ENCODE measurements around the gene MTUS2.

Gene MTUS2

DNA sequence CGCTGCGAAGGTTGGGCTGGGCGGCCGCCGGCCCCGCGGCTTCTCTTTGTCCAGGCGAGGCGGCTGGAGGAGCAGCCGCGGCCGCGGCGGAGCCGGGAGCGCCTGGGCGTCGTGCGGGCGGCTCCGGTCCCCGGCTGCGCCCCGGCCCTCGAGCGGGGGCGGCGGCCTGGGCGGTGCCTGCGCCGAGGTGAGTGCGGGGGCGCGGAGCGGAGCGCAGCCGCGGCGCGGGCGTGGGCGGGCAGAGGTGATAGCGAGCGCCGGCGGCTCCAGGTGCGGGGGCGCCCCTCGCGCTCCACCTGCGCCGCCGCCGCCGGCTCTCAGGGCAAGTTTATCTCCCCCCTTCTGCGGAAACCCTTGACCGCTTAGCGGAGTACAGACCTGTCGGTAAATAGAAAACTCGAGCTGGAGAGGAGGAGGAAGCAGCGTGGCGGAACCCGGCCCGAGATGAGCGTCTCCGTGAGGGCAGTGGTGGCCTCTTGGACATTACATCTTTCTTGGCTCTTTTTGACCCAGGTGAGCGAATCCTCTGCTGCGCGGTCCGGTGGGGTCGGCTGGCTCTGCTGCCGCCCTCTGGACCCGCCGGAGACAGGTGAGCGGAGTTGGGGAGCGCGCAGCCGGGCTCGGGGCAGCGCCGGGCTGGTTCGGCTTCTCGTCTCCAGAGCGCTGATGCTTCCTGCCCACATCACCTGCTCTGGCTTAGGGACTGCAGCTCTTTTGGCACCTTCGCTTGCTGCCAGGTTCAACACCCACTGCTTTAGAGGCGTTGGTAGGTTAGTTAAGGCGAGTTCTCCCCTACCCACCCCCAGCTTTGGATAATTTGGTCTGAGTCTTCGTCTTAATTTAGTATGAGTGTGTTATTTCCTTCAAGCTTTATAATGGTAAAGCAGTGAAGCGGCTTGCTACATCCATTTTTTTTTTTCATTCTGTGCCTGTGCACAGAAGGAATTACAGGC is at the start of gene MTUS2:
TSS of gene MTUS2 (plus strand) at position 241 of the 953 bp plus-strand sequence.
- DNase-seq: no peak

DNA sequence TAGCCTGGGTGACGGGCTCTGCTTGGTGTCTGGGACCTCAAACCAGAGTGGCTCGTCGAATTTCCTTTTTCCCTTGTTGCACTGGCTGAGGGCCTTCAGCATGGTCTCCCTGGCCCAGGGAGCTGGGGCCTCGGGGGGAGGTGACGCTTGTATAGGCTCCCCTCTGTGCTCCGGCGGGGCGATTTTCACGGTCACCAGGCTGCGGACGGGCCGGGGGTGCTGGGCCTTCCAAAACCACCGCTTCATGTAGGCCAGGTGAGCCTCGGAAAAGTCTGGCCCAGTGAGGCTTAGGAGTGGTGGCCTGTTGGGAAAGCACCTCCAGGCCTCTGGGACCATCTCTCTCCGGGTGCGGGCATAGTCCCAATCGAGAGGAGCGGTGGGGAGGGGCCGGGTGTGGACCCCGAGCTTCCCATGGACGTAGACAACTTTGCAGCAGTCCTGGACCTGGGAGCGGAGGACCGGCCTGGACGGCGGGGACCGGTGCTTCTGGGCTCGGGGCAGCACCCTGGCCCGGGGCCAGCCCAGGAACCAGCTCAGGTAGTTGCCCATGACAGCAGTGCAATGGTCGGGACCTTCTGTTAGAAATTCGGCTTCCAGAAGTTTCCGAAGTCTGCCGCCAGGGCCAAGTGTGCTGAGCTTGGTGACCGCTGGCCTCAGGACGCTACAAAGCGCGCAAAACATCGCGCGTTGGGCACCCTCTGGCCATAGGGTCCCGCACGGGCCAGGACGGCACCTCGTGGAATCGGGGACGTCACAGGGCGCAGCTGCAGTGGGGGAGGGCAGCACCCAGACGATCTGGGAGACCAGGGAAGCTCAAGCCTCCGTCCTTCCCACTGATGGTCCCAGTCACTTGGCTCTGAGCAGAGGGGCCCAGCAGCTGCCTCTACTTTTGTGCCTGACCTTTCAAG is 41.6 kb upstream of the MTUS2 start:
- DNase-seq: no peak

DNA sequence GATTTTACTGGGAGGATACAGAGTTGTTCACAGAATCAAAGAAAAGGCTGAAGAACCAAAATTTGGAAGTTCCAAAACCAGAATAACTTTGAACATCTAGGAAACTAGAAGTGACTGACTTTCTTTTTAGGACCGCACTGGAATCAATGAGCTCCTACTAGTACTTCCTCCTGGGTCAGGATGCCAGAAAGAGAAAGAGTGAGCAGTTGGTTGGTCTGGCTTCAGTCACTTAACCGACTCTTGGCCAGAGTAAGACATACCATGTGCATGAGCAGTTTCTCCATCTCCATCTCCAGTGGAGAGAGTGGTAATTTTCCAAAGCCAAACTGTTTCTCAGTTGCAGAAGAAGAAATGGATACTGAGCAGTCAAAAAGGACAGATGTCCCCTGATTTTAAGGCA is 27.1 kb upstream of the MTUS2 start:
- no peak for DNase-seq

DNA sequence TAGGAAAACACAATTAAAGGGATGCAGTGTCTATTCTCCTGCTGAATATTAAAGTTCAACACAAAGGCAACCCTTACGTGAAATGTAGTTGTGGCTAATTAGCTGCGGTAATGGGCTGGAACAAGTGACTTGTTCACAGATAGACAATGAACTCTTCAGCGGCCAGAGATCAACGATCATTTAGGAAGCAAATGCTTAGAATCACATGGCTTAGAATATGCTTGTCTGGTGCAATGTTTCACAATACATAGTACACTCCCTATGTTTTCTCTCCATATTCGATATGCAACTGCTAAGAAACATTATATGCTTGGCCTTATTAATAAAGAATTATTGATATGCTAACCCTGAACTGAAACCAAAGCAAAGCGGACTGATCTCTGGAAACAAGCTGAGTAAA is 25.7 kb upstream of the MTUS2 start:
- no peak for DNase-seq

DNA sequence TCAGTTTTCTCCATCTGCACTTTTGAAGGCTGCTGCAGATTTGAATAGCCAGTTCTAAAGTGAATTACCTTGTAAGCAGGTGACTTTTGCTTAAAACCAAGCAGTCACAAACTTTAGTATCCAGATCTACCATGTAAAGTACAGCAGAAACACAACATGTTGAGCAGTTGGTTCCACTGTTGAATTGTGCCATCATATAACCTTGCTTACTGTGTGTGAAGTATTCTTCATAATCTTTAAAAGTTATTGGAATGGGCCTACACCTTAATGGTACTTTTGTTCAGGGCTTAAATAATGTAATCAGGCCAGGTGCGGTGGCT is 23.2 kb upstream of the MTUS2 start:
- DNase-seq: no peak

DNA sequence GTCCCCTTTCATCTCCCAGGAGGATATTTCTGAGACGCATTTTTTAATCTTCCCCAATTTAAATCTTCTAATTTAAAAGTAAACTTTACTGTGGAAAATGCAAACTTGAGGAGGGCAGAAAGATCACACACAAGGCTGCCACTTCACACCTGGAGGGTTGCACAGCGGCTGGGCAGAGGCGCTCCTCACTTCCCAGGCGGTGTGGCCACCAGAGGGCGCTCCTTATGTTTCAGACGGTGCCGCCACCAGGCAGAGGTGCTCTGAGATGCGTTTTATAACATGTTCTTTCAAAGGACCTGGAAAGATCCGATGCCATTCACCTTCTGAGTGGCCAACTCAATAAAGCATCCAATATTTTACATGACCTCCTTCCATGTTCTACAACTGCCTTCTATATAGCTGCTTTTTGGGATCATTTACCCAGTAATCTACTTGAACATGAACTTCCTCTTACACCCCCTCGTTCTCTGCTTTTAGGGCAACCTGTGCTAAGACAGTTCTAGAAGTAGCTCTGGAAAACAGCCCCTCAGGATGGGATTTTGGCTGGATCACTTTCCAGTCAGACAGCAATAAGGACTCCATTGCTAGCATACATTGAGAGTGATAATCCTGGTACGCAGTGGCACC is 14.8 kb upstream of the MTUS2 start:
- DNase-seq: no peak

GRCh38 chr13:28817204-28817603 is 2.9 kb upstream of the MTUS2 start:
- no peak for DNase-seq

DNA sequence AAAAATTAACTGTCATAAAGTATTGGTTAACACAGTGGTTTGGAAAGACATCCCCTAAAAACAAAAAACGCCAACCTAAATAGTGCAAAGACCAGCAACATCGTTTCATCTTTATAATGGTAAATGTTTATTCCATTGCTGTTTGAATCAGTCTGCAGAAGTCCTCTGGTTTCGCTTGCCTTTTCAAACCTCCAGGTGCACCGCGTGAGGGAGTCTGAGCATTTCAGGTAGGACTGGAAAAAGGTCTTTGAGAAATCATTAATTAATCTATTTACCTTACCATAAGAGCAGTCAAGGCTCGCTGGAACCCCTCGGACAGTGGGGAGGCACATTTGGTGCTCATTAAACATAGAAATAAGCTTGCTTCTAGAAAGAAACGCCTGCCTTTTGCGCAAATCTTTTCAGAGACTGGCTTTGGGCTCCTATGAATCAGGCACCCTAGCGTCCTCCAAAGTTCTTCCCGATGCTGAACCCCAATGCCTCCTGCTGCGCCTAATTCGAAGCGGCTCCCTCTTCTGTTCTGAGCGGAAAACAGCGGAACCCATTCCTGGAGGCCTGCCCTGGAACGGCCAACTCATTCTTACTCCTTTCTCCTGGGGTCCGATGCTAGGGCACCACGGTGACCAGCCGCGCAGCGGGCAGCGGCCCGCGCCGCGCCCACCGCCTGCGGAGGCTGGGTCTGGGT is 951 bp upstream of the MTUS2 start:
- DNase-seq: no peak

- no peak for DNase-seq
Measured at GRCh38 chr13:28819735-28820098, 422 bp upstream of the MTUS2 start.

- no peak for DNase-seq
Measured at GRCh38 chr13:28822151-28822550, 2.0 kb downstream of the MTUS2 start.

DNA sequence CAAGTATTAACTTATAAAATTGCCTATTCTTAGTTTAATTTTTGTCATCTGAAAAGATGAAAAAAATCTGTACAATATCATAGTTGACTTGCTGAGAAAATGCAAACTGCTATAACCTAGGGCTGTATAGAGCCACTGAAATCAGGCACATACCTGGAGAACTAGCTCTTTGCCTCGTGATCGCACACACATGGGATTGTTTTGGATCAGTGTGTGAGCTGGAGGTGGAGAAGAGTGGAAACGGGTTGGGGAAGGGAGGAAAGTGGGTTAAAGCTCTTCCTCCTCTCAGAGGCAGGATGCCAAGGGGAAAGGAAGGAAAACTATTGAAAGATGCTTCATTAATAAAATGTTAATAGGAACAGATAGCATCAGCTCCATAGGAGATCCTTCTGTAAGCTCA is 2.7 kb downstream of the MTUS2 start:
- DNase-seq: no peak

DNA sequence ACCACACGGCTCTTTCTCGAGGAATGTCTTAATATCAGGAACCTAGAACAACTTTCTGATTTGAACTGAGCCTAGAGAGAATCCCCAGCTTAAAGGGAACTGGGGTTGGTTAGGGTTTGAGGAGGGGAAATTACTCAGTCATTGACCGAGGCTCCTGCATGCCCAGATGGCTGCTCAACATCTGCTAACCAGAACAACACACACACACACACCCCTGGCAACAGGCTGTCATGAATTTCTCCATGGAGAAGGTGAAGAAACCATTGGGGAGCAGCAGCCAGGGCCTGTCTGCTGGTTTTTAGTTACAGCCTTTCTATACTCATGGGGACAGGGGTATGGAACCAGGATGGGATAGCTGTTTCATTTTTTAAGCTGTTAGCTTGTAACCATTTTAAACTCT is 5.2 kb downstream of the MTUS2 start:
- DNase-seq: no peak

DNA sequence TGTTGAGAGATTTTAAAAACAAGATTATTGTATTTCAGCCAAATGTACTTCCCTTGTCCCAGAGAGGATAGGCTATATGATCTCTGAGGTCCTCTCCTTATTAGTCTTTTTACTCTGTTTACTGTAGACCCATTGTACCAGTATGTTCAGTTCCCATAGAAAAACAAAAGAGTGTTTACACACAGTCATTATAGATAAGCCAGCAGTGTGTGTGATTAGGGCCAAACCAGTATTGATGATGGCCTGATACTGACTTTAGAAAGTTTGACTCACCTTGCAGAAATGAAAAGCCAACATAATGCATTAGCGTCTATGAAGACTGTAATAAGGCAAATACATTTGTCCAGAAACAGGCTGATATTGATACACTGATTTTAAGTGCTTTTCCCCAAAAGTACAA is 6.2 kb downstream of the MTUS2 start:
- DNase-seq: no peak

GRCh38 chr13:28830580-28830979 is 10.4 kb downstream of the MTUS2 start:
- DNase-seq: no peak

DNA sequence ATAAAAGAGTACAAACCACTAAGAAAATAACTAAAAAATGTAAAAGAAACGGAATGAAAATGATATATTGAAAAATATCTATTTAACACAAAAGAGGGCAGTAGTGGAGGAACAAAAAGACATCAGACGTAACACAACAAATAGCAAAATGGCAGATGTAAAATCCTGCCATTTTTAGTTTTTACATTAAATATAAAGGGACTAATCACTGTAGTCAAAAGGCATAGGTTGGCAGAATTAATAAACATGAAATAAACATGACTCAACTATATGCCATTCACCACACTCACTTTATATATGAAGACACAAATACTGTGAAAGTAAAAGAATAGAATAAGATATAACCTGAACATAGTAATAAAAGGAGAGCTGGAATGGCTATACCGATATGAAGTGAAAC is 11.0 kb downstream of the MTUS2 start:
- no peak for DNase-seq

DNA sequence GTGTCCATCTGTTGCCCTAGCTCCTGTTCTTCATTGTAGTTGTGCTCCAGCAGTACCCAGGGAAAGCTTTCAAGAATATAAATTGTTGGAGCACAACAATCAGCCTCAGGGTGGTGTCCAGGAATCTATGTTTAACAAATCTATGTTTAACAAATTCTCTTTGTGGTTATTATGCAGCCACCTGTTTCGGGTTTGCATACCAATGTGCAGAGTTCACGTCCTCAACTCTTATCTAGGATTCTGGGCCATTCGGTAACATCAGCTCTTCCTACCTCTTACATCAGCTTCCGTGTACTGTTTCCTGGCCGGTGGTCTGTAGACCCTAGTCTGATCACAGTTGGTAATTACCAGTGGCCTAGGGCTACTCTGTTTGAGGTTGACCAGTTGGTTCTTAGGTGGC is 17.0 kb downstream of the MTUS2 start:
- DNase-seq: no peak

- no peak for DNase-seq
Measured at GRCh38 chr13:28843639-28844038, 23.5 kb downstream of the MTUS2 start.

DNA sequence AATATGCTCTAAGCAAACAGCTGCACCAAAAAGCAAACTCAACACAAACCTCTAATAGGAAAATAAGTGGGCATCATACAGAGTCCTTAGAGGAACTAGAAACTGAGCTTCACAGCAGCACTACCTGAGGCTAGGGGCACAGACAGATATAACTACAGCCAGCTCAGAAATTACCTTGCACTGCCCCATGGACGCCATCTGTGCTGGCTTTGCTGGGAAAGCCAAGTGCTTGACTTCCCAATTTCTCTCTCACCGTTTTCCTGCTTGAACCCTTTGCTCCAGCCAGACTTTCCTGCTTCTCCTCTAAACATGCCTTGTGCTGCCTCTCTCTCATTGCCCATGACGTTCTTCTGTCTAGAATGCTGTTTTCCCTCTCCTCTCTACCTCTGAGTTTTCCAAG is 29.3 kb downstream of the MTUS2 start:
- no peak for DNase-seq

GRCh38 chr13:28850226-28850625 is 30.1 kb downstream of the MTUS2 start:
- no peak for DNase-seq

GRCh38 chr13:28851422-28851821 is 31.3 kb downstream of the MTUS2 start:
- no peak for DNase-seq

DNA sequence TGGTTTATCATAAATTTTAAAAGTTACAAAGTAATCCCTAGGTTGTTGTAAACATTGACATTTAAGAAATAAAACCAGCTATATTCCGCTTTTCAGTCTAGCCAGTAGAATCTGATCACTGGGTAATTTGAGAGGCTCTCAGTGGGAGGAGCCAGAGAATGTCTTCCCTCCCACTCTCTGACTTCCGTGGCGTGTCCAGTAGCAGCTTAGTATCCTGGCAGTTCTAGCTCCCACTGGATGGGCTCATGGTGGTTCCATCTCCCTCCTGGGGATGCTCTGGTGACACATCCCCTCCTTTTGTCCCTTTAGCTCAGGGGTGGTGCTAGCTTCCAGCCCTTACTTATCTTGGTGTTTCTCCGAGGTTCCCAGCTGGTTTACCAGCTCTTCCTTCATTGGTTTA is 34.5 kb downstream of the MTUS2 start:
- no peak for DNase-seq

- no peak for DNase-seq
Measured at GRCh38 chr13:28856287-28856686, 36.1 kb downstream of the MTUS2 start.

DNA sequence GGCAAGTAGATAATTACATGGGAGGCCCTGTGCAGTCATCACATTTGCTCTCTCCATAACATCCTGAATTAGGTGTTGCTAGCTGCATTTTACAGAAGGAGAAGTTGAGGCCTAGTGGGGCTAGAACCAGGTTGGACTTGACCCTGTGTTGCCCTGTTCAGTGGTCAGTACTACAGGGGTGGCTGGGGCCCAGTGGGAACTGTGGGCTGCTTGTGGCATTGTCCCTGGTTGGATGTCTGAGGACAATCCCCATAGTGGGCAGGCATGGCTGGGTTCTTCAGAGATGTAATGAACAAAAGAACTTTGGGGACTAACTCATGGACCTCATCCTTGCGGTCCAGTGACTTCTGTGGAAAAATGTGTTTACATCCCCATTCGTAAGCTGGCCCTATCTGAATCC is 38.9 kb downstream of the MTUS2 start:
- DNase-seq: no peak
